Neural cell (in vitro differentiated cells): ENCODE results near the gene ALK. TPM values are rescaled to one million over a fixed set of nuclear protein-coding genes. Genes with fewer than 3 reads are reported as not detected.

Experiments
- H2AFZ ChIP-seq: fragments of 200-600, 300-800 bp; sonication (generic), shearing (Covaris generic); 2 replicates; pipeline ENCODE4 v1.6.0; 2014; ENCODE audit warnings: low read depth, mild to moderate bottlenecking, antibody characterized with exemption, low read length, moderate library complexity
- H3F3A ChIP-seq: fragments of 200-600 bp; shearing (Covaris generic); 2 replicates; pipeline ENCODE4 v1.6.1; 2016; ENCODE audit warnings: mild to moderate bottlenecking, moderate library complexity, mixed read lengths, antibody characterized with exemption, low read length; ENCODE audit not compliant: insufficient read depth, poor library complexity, severe bottlenecking
- H3K27ac ChIP-seq: fragments of 200-600, 300-800 bp; sonication (generic), shearing (Covaris generic); 2 replicates; pipeline ENCODE4 v1.5.1; 2014; ENCODE audit warnings: mild to moderate bottlenecking, low read length, moderate library complexity
- H3K27me3 ChIP-seq: fragments of 300-800, 200-600 bp; sonication (generic), shearing (Covaris generic); 2 replicates; pipeline ENCODE4 v1.6.0; 2014; ENCODE audit warnings: mild to moderate bottlenecking, low read depth, low read length, moderate library complexity; ENCODE audit not compliant: insufficient read depth
- H3K36me3 ChIP-seq: fragments of 300-800, 200-600 bp; sonication (generic), shearing (Covaris generic); 2 replicates; pipeline ENCODE4 v1.5.1; 2014; ENCODE audit warnings: mild to moderate bottlenecking, antibody characterized with exemption, low read length, moderate library complexity; ENCODE audit not compliant: insufficient read depth
- H3K4me2 ChIP-seq: fragments of 300-800, 200-600 bp; sonication (generic), shearing (Covaris generic); 2 replicates; pipeline ENCODE4 v1.6.0; 2014; ENCODE audit warnings: mild to moderate bottlenecking, low read length
- H3K4me3 ChIP-seq: fragments of 300-800, 200-600 bp; sonication (generic), shearing (Covaris generic); 2 replicates; pipeline ENCODE4 v1.5.1; 2014; ENCODE audit warnings: mild to moderate bottlenecking, low read length, moderate library complexity
- H3K79me2 ChIP-seq: fragments of 200-600 bp; shearing (Covaris generic); replicated peaks from 2 replicates; pipeline ENCODE4 v1.6.0; 2014; ENCODE audit warnings: mild to moderate bottlenecking, low read length, moderate library complexity; ENCODE audit not compliant: insufficient read depth
- H3K9ac ChIP-seq: fragments of 300-800, 200-600 bp; sonication (generic), shearing (Covaris generic); 2 replicates; pipeline ENCODE4 v1.6.1; 2016; ENCODE audit warnings: mild to moderate bottlenecking, low read length, mixed read lengths
- H3K9me2 ChIP-seq: fragments of 200-600 bp; shearing (Covaris generic); 2 replicates; pipeline ENCODE4 v1.6.1; 2016; ENCODE audit warnings: mild to moderate bottlenecking, low read length, mixed read lengths; ENCODE audit not compliant: insufficient read depth
- H3K9me3 ChIP-seq: fragments of 200-600, 300-800 bp; sonication (generic), shearing (Covaris generic); 2 replicates; pipeline ENCODE4 v1.6.1; 2016; ENCODE audit warnings: mild to moderate bottlenecking, mixed run types, low read length, moderate library complexity, mixed read lengths
- H4K20me1 ChIP-seq: fragments of 200-600 bp; shearing (Covaris generic); 2 replicates; pipeline ENCODE4 v1.6.1; 2016; ENCODE audit warnings: mild to moderate bottlenecking, mixed run types; ENCODE audit not compliant: insufficient read depth
- EP300 ChIP-seq: fragments of 450-650 bp; conservative IDR thresholded peaks from 2 replicates; pipeline ENCODE4 v1.6.1; 2014; ENCODE audit warnings: antibody characterized with exemption, mild to moderate bottlenecking, moderate library complexity; ENCODE audit not compliant: poor library complexity, severe bottlenecking
- EZH2 ChIP-seq: fragments of 200-600, 300-800 bp; shearing (Covaris generic), sonication (generic); IDR thresholded peaks from 2 replicates; pipeline ENCODE4 v1.6.1; 2014; ENCODE audit warnings: antibody characterized with exemption, low read length, borderline replicate concordance, mild to moderate bottlenecking; ENCODE audit not compliant: insufficient read depth, poor library complexity, severe bottlenecking
- MXI1 ChIP-seq: fragments of 450-650 bp; conservative IDR thresholded peaks from 2 replicates; pipeline ENCODE4 v1.6.1; 2014; ENCODE audit warnings: antibody characterized with exemption, mild to moderate bottlenecking; ENCODE audit not compliant: poor library complexity, severe bottlenecking
- POLR2AphosphoS5 ChIP-seq: IDR thresholded peaks from 2 replicates; pipeline ENCODE4 v1.6.1; 2012
- RAD21 ChIP-seq: fragments of 450-650 bp; conservative IDR thresholded peaks from 2 replicates; pipeline ENCODE4 v1.6.1; 2014; ENCODE audit warnings: antibody characterized with exemption, mild to moderate bottlenecking, moderate library complexity
- SMC3 ChIP-seq: fragments of 450-650 bp; conservative IDR thresholded peaks from 2 replicates; pipeline ENCODE4 v1.6.1; 2014; ENCODE audit warnings: antibody characterized with exemption, mild to moderate bottlenecking, moderate library complexity; ENCODE audit not compliant: poor library complexity
- TAF1 ChIP-seq: IDR thresholded peaks from 2 replicates; pipeline ENCODE4 v1.6.1; 2012; ENCODE audit warnings: low read depth
- polyA plus RNA-seq: library from polyadenylated mRNA; depleted of rRNA; stranded (reverse); fragments of >200 nt; gene quantifications from 2 replicates; pipeline ENCODE4 v1.2.3, GENCODE V29; 2014
- TF ChIP-seq, protein P1 (sequence below): fragments of 450-650 bp; IDR thresholded peaks from 2 replicates; pipeline ENCODE4 v1.5.1; 2014; ENCODE audit warnings: antibody characterized with exemption, mild to moderate bottlenecking, moderate library complexity; ENCODE audit not compliant: poor library complexity, severe bottlenecking
- TF ChIP-seq, protein P2 (sequence below): IDR thresholded peaks from 2 replicates; pipeline ENCODE4 v1.6.1; 2012; ENCODE audit warnings: borderline replicate concordance

The ALK gene
- polyA plus RNA-seq, 1 donor from 2014 or later, result 7.1 TPM

DNA sequence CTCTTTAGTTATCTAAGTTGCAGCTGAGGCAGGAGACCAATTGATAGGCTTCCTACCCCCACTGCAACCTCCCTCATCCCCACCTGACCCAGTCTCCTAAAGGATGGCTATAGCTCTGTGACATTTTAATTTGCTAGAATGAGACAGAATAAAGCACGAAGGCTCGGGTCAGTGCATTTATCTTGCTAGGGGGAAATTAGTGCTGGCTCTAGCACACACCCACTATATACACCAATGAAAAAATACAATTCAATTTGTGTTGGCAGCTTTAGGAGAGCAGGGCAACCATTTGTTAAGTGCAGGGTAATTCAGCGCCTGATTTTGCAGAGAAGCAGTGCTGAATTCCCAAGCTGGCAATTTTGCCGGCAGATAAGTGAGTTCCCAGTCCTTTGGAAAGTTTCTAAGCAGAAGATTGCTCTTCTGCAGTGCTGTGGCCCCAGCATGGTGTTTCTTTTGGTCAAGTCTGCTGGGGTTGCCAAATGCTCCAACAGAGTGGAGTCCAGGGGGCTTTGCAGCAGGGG is 346.0 kb downstream of the ALK start:
- Histone ChIP-seq H3K9ac (no peak overlapping the region), H3K79me2 (no peaks in the 10 kb centered on the region), H3K36me3 (no peaks in the 10 kb centered on the region), H2AFZ (no peak overlapping the region), H3K4me2 (no peak overlapping the region), H3K4me3 (no peak overlapping the region), H3K9me3 (no peaks in the 10 kb centered on the region), H3K27me3 (no peaks in the 10 kb centered on the region), H4K20me1 (no peaks in the 10 kb centered on the region), H3K27ac (no peak overlapping the region), H3K9me2 (no peaks in the 10 kb centered on the region), H3F3A (no peaks in the 10 kb centered on the region)
- TF ChIP-seq RAD21 (no peak), TAF1 (no peak)

DNA sequence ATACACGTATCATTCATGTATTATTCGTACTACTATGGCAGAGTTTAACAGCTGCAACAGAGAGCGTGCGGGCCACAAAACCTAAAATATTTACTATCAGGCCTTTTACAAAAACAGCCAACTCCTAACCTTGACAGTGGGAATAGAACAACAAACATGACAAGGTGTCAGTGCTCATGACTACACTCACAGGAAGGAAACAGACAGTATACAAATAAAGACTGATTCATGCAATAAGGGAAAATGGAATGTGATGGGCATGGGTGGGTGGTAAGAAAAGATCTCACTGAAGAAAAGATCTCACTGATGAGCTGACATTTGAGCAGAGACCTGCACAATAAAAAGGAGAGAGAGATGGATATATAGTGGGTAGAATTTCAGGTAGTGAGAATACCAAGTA is 347.8 kb downstream of the ALK start:
- H3K4me3 ChIP-seq, result no peak overlapping the region
- H3K4me2 ChIP-seq, result no peak overlapping the region
- TF ChIP-seq, protein P1, sequence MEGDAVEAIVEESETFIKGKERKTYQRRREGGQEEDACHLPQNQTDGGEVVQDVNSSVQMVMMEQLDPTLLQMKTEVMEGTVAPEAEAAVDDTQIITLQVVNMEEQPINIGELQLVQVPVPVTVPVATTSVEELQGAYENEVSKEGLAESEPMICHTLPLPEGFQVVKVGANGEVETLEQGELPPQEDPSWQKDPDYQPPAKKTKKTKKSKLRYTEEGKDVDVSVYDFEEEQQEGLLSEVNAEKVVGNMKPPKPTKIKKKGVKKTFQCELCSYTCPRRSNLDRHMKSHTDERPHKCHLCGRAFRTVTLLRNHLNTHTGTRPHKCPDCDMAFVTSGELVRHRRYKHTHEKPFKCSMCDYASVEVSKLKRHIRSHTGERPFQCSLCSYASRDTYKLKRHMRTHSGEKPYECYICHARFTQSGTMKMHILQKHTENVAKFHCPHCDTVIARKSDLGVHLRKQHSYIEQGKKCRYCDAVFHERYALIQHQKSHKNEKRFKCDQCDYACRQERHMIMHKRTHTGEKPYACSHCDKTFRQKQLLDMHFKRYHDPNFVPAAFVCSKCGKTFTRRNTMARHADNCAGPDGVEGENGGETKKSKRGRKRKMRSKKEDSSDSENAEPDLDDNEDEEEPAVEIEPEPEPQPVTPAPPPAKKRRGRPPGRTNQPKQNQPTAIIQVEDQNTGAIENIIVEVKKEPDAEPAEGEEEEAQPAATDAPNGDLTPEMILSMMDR, result no peak
- no peak for TF ChIP-seq MXI1
- no peak for TF ChIP-seq POLR2AphosphoS5
- TF ChIP-seq EZH2, result no peak
- TF ChIP-seq RAD21, result no peak
- TF ChIP-seq EP300, result no peak
- TF ChIP-seq, protein P2, sequence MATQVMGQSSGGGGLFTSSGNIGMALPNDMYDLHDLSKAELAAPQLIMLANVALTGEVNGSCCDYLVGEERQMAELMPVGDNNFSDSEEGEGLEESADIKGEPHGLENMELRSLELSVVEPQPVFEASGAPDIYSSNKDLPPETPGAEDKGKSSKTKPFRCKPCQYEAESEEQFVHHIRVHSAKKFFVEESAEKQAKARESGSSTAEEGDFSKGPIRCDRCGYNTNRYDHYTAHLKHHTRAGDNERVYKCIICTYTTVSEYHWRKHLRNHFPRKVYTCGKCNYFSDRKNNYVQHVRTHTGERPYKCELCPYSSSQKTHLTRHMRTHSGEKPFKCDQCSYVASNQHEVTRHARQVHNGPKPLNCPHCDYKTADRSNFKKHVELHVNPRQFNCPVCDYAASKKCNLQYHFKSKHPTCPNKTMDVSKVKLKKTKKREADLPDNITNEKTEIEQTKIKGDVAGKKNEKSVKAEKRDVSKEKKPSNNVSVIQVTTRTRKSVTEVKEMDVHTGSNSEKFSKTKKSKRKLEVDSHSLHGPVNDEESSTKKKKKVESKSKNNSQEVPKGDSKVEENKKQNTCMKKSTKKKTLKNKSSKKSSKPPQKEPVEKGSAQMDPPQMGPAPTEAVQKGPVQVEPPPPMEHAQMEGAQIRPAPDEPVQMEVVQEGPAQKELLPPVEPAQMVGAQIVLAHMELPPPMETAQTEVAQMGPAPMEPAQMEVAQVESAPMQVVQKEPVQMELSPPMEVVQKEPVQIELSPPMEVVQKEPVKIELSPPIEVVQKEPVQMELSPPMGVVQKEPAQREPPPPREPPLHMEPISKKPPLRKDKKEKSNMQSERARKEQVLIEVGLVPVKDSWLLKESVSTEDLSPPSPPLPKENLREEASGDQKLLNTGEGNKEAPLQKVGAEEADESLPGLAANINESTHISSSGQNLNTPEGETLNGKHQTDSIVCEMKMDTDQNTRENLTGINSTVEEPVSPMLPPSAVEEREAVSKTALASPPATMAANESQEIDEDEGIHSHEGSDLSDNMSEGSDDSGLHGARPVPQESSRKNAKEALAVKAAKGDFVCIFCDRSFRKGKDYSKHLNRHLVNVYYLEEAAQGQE, result no peak
- no peak for TF ChIP-seq SMC3
- TF ChIP-seq TAF1, result no peak
- H3K27me3 ChIP-seq, result no peaks in the 10 kb centered on the region
- H3K9ac ChIP-seq, result no peak overlapping the region
- H4K20me1 ChIP-seq, result no peaks in the 10 kb centered on the region
- H3K27ac ChIP-seq, result no peak overlapping the region
- no peaks in the 10 kb centered on the region for H3F3A ChIP-seq
- no peaks in the 10 kb centered on the region for H3K9me3 ChIP-seq
- H2AFZ ChIP-seq, result no peak overlapping the region
- no peaks in the 10 kb centered on the region for H3K9me2 ChIP-seq
- no peaks in the 10 kb centered on the region for H3K36me3 ChIP-seq
- H3K79me2 ChIP-seq, result no peaks in the 10 kb centered on the region

DNA sequence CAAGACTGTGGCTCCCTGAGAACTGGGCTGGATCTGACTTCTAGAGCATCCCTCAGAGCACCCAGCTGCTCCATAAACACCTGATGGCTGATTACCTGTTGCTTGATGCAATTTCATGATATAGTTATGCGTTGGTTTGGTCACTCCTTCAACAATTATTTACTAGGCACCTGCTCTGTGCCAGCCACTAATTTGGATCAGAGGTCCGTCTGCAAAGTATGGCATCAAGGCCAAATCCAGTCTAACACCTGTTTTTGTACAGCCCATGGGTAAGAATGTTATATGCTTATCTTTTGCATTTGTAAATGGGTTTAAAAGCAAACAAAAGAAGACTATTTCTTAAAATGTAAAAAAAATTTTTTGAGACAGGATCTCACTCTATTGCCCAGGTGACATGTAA is 348.2 kb downstream of the ALK start:
- Histone ChIP-seq H3K79me2 (no peaks in the 10 kb centered on the region), H3K9me2 (no peaks in the 10 kb centered on the region), H2AFZ (no peak overlapping the region), H3K36me3 (no peaks in the 10 kb centered on the region), H3K27me3 (no peaks in the 10 kb centered on the region), H3K4me3 (no peak overlapping the region), H4K20me1 (no peaks in the 10 kb centered on the region), H3K4me2 (no peak overlapping the region), H3K9me3 (no peaks in the 10 kb centered on the region), H3F3A (no peaks in the 10 kb centered on the region), H3K27ac (no peak overlapping the region), H3K9ac (no peak overlapping the region)
- TF ChIP-seq, protein P2, result no peak
- TF ChIP-seq MXI1 (no peak), RAD21 (no peak), EP300 (no peak), POLR2AphosphoS5 (no peak), SMC3 (no peak), TAF1 (no peak), EZH2 (no peak)
- TF ChIP-seq, protein P1, result no peak
